ENCODE measurements around the gene RMDN3. TPM values are rescaled to one million over a fixed set of nuclear protein-coding genes. Genes with fewer than 3 reads are reported as not detected.

RMDN3 gene
- total and polyA plus RNA-seq, 9 of the 15 experiments (the other 6 are each of a cell fraction or from before 2014, with no cell fraction given), result 8.1 to 38.2 (median 25.9) TPM

GRCh38 chr15:40702077-40702476 lies 53.0 kb downstream of the RMDN3 start:
- H2AFZ ChIP-seq (ENCODE audit: low read depth, low read length), result no peak overlapping the region
- CTCF ChIA-PET (ENCODE audit: low intra/inter-chr PET ratio), result interaction anchor here (0.5 to 1.6 kb wide), 3 partner anchors 24 to 192 kb away, joined by 3 to 5 read pairs (median 4); partner anchors contain the start of gene VPS18
- H3K36me3 ChIP-seq (ENCODE audit: control insufficient read depth, insufficient read depth, low read length), result peaks cover 83% of the 10 kb centered on the region
- H3K4me3 ChIP-seq, result no peak overlapping the region
- no TSS peak for BruUV-seq (replicated peaks)
- no peak overlapping the region for H3K27ac ChIP-seq (ENCODE audit: extremely low read depth, low read depth, low read length)
- 99% methylated on average over 7 of the region's 7 CpGs for WGBS (ENCODE audit: insufficient coverage, low coverage, missing lambda C conversion rate)
- FAIRE-seq (peak; percentile 55), ATAC-seq (0 out of 3 replicates have a peak, but pooled peaks have one; percentile 31), DNase-seq (ENCODE audit: extremely low read depth in 1 of 4, low spot score in 3 of 4) (peak in 1 of 4 experiments; percentile 13)
- H3K4me2 ChIP-seq (ENCODE audit: insufficient read depth, low read length), result no peak overlapping the region
- intact Hi-C loops (cut with micrococcal nuclease) (loop anchor here (10.0 kb wide), 1 partner anchor 193 kb away; the partner anchor contains the start of gene VPS18), in situ Hi-C loops (cut with MboI) (no loop called here)
- POLR2A ChIA-PET, result no interaction called here
- no peaks in the 10 kb centered on the region for H3K4me1 ChIP-seq (replicated peaks in 1 of 2; ENCODE audit: control insufficient read depth in 2 of 2, insufficient read depth in 2 of 2, low read length in 2 of 2)
- H4K20me1 ChIP-seq (replicated peaks; ENCODE audit: control insufficient read depth, insufficient read depth, low read length), result no peaks in the 10 kb centered on the region
- no peak overlapping the region for H3K9ac ChIP-seq (ENCODE audit: insufficient read depth in 1 of 2, low read depth in 2 of 2, low read length in 2 of 2)
- peaks cover 21% of the 10 kb centered on the region for H3K79me2 ChIP-seq (ENCODE audit: control insufficient read depth, insufficient read depth, low read length)
- no peaks in the 10 kb centered on the region for H3K27me3 ChIP-seq (ENCODE audit: control insufficient read depth in 2 of 2, insufficient read depth in 2 of 2, low read length in 2 of 2)
- H3K9me1 ChIP-seq (ENCODE audit: control insufficient read depth, insufficient read depth, low read length), result no peaks in the 10 kb centered on the region
- no peaks in the 10 kb centered on the region for H3K9me3 ChIP-seq (replicated peaks; ENCODE audit: control insufficient read depth, insufficient read depth, low read depth, low read length)
- TF ChIP-seq DIDO1 (tag; IDR thresholded peaks at IDR 0.05; ENCODE audit: low read depth), result no peak
- TF ChIP-seq POLR2B (IDR thresholded peaks at IDR 0.05; ENCODE audit: low read depth, partially characterized antibody), result no peak
- no peak for TF ChIP-seq KDM4B (IDR thresholded peaks at IDR 0.05; ENCODE audit: borderline replicate concordance in 2 of 2, low read depth in 1 of 2)
- TF ChIP-seq PCBP1 (IDR thresholded peaks at IDR 0.05; ENCODE audit: low read depth, low read length, poor library complexity, severe bottlenecking), result no peak
- TF ChIP-seq CTCF (IDR thresholded peaks at IDR 0.05 in 2 of 3, conservative IDR thresholded peaks at IDR 0.05 in 1 of 3; ENCODE audit: insufficient read depth in 2 of 3, low read depth in 1 of 3, low read length in 3 of 3), result peak; percentile 17 to 54 (median 31); a peak in 3 of 6 replicates
- TF ChIP-seq ZNF316 (IDR thresholded peaks at IDR 0.05), result peak; percentile 71
- TF ChIP-seq SRSF9 (IDR thresholded peaks at IDR 0.05; ENCODE audit: borderline replicate concordance, low read depth, low read length), result no peak
- no peak for TF ChIP-seq SP2 (IDR thresholded peaks at IDR 0.05; ENCODE audit: extremely low read depth, low read depth, low read length, poor library complexity, severe bottlenecking)
- TF ChIP-seq ZBTB9 (CRISPR knock-in tag; IDR thresholded peaks at IDR 0.05), result no peak
- TF ChIP-seq FUS (optimal IDR thresholded peaks at IDR 0.05; ENCODE audit: low read depth, low read length), result no peak
- TF ChIP-seq ZBTB7A (IDR thresholded peaks at IDR 0.05; ENCODE audit: borderline replicate concordance, control insufficient read depth, low read depth, low read length), result no peak

Data from K562 (cell line).